Mucosa of stomach (tissue), 1 donor: ENCODE data around the gene CA14.
"Not testable (repeated sequence)": the region's sequence is repeated elsewhere in the genome, so short reads cannot be mapped to it uniquely, and the experiment has no call there.

Experiments used
- H3K27me3 ChIP-seq: one replicate; pipeline ENCODE4 v1.7.0; 2013; ENCODE audit warnings: mild to moderate bottlenecking, low read length; ENCODE audit not compliant: control insufficient read depth, insufficient read depth
- H3K36me3 ChIP-seq: one replicate; pipeline ENCODE4 v1.7.0; 2013; ENCODE audit warnings: low read length; ENCODE audit not compliant: control insufficient read depth, insufficient read depth
- H3K4me1 ChIP-seq: one replicate; pipeline ENCODE4 v1.7.0; 2013; ENCODE audit warnings: mild to moderate bottlenecking, low read length; ENCODE audit not compliant: control insufficient read depth, insufficient read depth
- H3K4me3 ChIP-seq: one replicate; pipeline ENCODE4 v1.7.0; 2013; ENCODE audit warnings: low read length
- H3K9ac ChIP-seq: one replicate; pipeline ENCODE4 v1.7.0; 2013; ENCODE audit warnings: mild to moderate bottlenecking, low read length, moderate library complexity
- H3K9me3 ChIP-seq: one replicate; pipeline ENCODE4 v1.7.0; 2013; ENCODE audit warnings: mild to moderate bottlenecking, low read length, moderate library complexity; ENCODE audit not compliant: control insufficient read depth
- donor health status: Pancreatic carcinoma.

Gene CA14

DNA sequence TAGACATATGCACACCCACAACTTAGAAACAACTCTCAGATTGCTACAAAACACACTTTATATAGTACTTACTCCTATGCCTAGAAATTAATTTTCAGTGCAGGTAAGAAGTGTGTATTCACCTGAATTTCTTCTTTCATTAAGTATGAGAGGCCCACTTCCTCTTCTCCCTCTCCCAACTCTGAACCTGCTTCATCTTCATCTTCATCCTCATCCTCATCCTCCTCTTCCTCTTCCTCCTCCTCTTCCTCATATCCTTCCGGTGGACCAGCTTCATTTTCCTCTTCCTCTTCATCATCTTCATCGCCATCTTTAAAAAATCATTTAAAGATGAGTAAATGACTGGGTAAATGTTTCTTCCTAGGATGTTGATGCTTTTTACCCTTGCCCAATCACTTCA lies 31.1 kb upstream of the CA14 start:
- no peaks in the 10 kb centered on the region for H3K36me3 ChIP-seq

DNA sequence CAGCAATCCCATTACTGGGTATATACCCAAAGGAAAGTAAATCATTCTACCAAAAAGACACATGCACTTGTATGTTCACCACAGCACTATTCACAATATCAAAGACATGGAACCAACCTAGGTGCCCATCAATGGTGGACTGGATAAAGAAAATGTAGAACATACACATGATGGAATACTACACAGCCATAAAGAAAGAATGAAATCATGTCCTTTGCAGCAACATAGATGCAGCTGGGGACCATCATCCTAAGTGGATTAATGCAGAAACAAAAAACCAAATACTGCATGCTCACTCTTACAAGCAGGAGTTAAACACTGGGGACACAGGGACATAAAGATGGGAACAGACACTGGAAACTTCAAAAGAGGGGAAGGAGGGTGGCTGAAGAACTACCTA lies 30.3 kb upstream of the CA14 start:
- H3K36me3 ChIP-seq = no peaks in the 10 kb centered on the region
- H3K27me3 ChIP-seq = no peaks in the 10 kb centered on the region
- H3K4me1 ChIP-seq = no peaks in the 10 kb centered on the region
- H3K9me3 ChIP-seq = no peaks in the 10 kb centered on the region
- H3K4me3 ChIP-seq = no peak overlapping the region
- H3K9ac ChIP-seq = no peak overlapping the region

More for the DNA sequence above, 31.1 kb upstream of the CA14 start:
- Histone ChIP-seq H3K27me3 (no peaks in the 10 kb centered on the region), H3K4me3 (no peak overlapping the region), H3K4me1 (no peaks in the 10 kb centered on the region), H3K9me3 (no peaks in the 10 kb centered on the region), H3K9ac (no peak overlapping the region)

DNA sequence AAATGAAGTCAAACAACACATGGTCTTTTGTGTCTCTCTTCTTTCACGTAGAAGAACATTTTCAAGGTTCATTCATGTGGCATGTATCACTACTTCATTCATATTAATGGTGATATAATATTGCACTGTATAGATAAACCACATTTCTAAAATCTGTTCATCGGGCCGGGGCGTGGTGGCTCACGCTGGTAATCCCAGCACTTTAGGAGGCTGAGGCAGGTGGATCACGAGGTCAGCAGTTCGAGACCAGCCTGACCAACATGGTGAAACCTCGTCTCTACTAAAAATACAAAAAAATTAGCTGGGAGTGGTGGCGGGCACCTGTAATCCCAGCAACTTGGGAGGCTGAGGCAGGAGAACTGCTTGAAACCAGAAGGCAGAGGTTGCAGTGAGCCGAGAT lies 29.3 kb upstream of the CA14 start:
- not testable (repeated sequence) for H3K4me1 ChIP-seq, H3K27me3 ChIP-seq, H3K4me3 ChIP-seq, H3K9ac ChIP-seq, H3K36me3 ChIP-seq, H3K9me3 ChIP-seq

DNA sequence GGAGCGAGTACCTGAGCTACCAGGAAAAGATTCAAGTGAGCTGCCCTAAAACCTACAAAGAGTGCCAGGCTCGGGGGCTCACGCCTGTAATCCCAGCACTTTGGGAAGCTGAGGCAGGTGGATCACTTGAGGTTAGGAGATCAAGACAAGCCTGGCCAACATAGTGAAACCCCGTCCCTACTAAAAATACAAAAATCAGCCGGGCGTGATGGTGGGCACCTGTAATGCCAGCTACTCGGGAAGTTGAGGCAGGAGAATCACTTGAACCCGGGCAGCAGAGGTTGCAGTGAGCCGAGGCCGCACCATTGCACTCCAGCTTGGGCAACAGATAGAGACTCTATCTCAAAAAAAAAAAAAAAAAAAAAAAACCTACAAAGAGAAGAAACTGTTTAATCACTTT lies 24.7 kb upstream of the CA14 start:
- not testable (repeated sequence) for H3K36me3 ChIP-seq, H3K27me3 ChIP-seq, H3K9ac ChIP-seq, H3K9me3 ChIP-seq, H3K4me1 ChIP-seq, H3K4me3 ChIP-seq

DNA sequence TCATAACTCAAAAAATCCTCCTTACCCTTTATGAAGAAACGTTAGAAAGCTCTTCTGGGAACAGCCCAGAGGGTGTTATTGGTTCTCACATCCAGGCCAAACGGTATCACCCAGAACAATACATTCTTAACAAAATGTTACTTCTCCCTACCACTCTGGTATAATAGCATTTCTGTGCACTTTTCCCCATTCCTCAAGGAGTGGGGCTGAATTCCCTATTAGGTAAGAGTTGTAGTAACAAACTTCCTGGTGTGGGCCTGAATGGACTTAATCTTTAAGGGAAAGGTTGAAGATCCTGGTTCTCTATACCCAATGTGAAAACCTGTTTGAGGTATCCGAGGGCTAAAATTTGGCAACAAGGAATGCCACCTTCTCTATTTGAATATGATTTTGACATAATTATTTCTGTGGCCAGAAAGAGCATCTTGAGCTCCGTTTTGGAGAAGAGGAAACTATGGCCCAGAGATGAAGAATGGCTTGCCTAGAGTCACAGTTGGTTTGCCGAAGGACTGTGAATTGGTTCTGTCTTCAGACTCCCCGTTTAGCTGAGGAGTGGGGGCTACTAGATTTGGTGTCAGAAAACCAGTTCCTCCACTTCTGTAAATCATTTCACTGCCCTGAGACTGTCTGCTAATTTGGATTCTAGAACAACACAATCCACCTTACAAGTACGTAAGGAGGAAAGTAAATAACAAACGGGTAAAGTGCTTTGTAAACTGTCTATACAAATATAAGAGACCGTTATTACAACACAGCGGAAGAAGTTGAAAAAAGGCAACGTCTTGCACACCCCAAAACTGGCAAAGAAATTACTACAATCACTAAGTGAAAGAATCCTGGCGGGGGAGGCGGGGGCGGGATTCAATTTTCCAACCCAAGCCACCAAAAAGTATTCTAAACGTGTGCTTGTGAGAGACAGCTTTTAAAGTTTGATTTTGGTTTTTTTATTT lies 23.9 kb upstream of the CA14 start:
- Histone ChIP-seq H3K36me3 (no peaks in the 10 kb centered on the region), H3K9me3 (no peaks in the 10 kb centered on the region), H3K27me3 (no peaks in the 10 kb centered on the region), H3K9ac (peak overlapping the region; percentile 81), H3K4me1 (peaks cover 4% of the 10 kb centered on the region), H3K4me3 (no peak overlapping the region)

DNA sequence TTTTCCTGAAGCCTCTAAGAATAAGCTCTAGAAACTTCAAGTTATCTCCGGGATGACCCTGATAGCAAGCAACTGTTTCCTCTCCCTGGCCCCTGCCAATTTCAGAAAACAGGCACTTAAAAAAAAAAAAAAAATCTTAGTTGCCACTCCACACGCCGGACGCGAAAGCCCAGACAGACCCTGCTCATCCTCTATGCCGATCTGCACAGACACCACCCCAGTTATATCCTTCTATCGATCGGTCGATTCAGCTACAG lies 23.3 kb upstream of the CA14 start:
- peak overlapping the region; percentile 81 for H3K9ac ChIP-seq
- no peaks in the 10 kb centered on the region for H3K36me3 ChIP-seq
- H3K4me1 ChIP-seq = peaks cover 4% of the 10 kb centered on the region
- no peaks in the 10 kb centered on the region for H3K9me3 ChIP-seq
- H3K4me3 ChIP-seq = peak overlapping the region; percentile 5
- no peaks in the 10 kb centered on the region for H3K27me3 ChIP-seq

DNA sequence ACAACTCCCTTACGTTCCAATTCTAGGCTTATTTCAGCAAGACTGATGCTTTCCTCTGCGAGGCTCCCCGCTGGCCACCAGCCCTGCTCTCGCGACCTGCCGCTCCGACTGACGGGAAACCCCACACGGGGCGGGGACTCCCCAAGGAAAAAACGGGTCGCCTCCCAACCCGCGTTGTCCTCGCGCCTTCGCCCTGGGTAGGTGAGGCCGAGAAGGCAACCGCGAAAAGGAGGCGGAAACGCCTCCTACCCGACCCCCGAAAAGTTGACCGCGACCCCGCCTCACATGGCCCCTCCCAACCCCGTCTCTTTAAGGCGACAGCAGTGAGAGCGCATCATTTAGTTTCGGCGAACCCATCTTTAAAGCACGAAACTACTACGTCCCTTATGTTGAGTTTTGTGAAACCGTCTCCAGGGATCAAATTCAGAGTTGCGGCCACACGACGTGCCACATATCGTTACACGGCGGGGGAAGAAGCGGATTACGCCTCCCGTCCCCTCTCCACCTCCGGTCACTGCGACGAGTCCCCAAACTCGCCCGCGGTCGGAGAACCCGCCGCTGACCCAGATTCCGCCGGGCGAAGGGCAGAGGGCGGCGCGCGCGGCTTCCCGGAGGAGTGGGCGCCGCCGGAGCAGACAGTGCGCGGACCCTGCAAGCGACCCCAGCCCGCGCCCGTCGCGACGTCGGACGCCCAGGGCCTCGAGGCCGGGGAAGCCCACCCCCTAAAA lies 22.8 kb upstream of the CA14 start:
- H3K4me1 ChIP-seq = peaks cover 4% of the 10 kb centered on the region
- H3K9ac ChIP-seq = peak overlapping the region; percentile 81
- H3K27me3 ChIP-seq = no peaks in the 10 kb centered on the region
- H3K4me3 ChIP-seq = peak overlapping the region; percentile 68
- no peaks in the 10 kb centered on the region for H3K9me3 ChIP-seq
- H3K36me3 ChIP-seq = no peaks in the 10 kb centered on the region

DNA sequence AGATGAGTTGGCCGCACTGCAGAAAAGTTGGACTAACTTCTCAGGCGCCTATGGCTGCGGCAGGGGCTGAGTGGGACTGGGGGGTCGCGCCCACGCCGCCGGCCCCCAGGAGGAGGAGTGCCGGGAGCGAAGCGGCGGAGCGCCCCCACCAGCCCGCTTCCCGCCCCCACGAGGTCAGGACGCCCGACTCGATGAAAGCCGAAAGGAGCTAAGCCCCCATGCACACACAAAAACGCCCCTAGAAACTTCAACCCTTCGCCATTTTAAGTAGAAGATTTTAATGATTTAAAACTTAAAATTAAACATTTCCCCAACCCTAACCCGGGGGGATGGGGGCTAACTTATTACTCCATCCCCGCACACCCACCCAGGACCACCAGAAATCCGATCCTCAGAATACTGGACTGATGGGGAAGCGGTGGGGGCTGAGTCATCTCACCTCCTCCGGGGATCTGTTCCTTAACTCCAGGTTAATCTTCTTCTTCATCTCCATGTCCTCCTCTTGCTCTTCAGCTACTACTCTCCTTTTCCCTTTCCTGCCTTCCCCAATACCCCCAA lies 22.2 kb upstream of the CA14 start:
- Histone ChIP-seq H3K4me3 (peak overlapping the region; percentile 68), H3K9ac (peak overlapping the region; percentile 81), H3K36me3 (no peaks in the 10 kb centered on the region), H3K9me3 (no peaks in the 10 kb centered on the region), H3K27me3 (no peaks in the 10 kb centered on the region), H3K4me1 (peaks cover 4% of the 10 kb centered on the region)

DNA sequence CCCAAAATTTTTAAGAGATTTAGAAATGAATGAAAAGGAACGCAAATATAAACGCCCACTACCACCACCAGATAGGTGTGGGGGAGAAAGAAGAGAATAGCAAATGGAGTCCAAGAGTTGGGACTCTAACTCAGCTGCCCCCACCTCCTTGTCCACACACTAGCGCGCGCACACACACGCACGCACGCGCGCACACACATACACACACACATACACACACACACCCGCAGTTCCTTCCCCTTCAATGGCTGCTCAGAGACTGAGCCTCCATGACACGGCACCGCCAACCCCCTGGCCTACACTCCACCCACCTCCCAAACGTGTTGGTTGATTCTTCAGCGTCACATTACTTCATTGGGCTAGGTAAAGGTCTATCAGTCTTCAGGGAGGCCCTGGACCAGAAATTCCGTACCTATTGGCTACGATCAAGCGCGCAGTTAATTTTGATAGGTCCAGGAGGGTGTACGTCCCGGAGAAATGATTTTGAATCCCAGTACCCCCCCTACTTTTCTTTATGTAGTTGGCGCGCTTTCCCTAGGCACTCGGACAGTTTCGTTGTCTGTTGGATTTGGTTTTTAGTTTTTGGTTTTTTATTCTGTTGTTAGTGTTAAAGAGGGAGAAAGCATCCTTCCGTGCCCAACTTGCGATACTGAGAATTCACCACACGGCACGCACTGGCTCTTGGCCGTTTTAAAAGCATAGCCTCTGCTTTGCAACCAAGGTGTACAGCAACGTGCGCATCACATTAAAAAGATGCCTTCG lies 21.5 kb upstream of the CA14 start, which contains the start of gene ANP32E:
TSS of gene ANP32E (minus strand) at position 261 of the 762 bp plus-strand sequence. CDS start 326 bp downstream, outside the sequence.
- Histone ChIP-seq H3K4me3 (peak within 1 kb of the TSS; percentile 68), H3K9ac (peak within 1 kb of the TSS; percentile 81), H3K36me3 (no peaks in the 10 kb centered on the region), H3K9me3 (no peaks in the 10 kb centered on the region), H3K4me1 (peaks cover 4% of the 10 kb centered on the region), H3K27me3 (no peaks in the 10 kb centered on the region)

DNA sequence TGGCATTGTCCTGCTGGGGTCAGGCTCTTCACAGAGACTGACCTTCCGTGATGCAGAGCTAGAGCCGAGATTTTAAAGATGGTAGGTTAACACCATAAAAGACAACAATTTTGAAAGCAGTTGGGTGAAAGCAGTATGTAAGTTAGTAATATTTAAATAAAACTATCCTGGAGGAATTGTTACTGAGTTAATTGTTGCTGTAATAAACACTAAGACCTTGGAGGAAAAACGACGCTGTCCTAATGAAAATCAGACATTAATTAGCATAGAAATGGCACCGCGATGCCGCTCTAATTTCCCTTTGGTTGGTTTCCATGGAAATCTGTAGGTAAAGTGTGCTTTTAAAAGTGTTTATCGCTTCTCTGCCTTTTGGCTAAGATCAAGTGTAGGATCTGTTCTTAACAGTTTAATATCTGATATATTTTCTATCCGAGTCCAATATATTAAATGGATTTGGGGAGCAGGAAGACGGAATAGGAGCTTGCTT lies 20.9 kb upstream of the CA14 start:
- no peaks in the 10 kb centered on the region for H3K9me3 ChIP-seq
- H3K27me3 ChIP-seq = no peaks in the 10 kb centered on the region
- peak overlapping the region; percentile 81 for H3K9ac ChIP-seq
- no peaks in the 10 kb centered on the region for H3K36me3 ChIP-seq
- peaks cover 4% of the 10 kb centered on the region for H3K4me1 ChIP-seq
- H3K4me3 ChIP-seq = peak overlapping the region; percentile 48

DNA sequence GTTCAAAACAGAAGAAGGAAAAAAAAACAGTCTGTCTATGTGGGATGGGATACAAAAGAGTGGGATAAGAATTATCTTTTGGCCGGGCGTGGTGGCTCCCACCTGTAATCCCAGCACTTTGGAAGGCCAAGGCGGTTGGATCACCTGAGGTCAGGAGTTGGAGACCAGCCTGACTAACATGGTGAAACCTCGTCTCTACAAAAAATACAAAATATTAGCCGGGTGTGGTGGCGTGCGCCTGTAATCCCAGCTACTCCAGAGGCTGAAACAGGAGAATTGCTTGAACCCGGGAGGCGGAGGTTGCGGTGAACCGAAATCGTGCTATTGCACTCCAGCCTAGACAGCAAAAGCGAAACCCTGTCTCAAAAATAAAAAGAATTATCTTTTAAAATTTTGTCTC lies 20.4 kb upstream of the CA14 start:
- not testable (repeated sequence) for H3K27me3 ChIP-seq, H3K9ac ChIP-seq, H3K36me3 ChIP-seq, H3K4me3 ChIP-seq, H3K9me3 ChIP-seq, H3K4me1 ChIP-seq
